C4-2B (cell line): ENCODE data around the gene XPR1.

Experiments used
- ZFX ChIP-seq: fragments of 450-650 bp; IDR thresholded peaks from 2 replicates; pipeline ENCODE4 v1.6.1; 2017
- TF ChIP-seq, protein P1 (sequence below): fragments of 450-650 bp; conservative IDR thresholded peaks from 2 replicates; pipeline ENCODE4 v1.5.1; 2017; ENCODE audit warnings: mild to moderate bottlenecking

DNA sequence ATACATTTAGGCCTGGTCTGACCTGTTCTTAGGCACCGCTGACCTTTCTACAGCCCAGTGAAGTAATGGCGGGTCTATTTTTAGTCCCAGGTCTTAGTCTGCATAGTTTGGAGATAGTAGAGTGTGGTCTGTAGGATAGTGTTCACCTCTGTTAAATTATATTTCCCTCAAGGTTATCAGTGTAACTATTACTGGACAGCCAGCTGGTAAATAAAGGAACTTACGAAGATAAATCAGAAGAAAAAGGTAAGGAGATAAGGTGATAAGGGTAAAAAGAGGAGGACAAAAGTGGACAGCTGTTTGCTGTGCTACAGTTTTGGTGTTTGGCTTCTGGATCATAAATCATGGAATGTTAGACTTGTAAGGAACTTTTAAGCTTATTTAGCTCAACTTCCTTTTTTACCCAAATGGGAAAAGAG is 8.7 kb downstream of the XPR1 start:
- TF ChIP-seq, protein P1, sequence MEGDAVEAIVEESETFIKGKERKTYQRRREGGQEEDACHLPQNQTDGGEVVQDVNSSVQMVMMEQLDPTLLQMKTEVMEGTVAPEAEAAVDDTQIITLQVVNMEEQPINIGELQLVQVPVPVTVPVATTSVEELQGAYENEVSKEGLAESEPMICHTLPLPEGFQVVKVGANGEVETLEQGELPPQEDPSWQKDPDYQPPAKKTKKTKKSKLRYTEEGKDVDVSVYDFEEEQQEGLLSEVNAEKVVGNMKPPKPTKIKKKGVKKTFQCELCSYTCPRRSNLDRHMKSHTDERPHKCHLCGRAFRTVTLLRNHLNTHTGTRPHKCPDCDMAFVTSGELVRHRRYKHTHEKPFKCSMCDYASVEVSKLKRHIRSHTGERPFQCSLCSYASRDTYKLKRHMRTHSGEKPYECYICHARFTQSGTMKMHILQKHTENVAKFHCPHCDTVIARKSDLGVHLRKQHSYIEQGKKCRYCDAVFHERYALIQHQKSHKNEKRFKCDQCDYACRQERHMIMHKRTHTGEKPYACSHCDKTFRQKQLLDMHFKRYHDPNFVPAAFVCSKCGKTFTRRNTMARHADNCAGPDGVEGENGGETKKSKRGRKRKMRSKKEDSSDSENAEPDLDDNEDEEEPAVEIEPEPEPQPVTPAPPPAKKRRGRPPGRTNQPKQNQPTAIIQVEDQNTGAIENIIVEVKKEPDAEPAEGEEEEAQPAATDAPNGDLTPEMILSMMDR: no peak
- TF ChIP-seq ZFX: no peak
